A549 (cell line): ENCODE measurements around the gene COL8A1. TPM values are rescaled to one million over a fixed set of nuclear protein-coding genes. Genes with fewer than 3 reads are reported as not detected.

Experiments used
- ATAC-seq, 2 experiments: fragments of 200-7000 bp in 1 of 2; fragments of >200 bp in 1 of 2; cut with Nextera tagmentation in 1 of 2; cut with Tn5 transposase in 1 of 2; 3 replicates each; pipeline versions ENCODE4 v1.8.0 to v1.9.1; 2018 to 2020; ENCODE audit warnings: mild to moderate bottlenecking in 1 of 2, moderate library complexity in 1 of 2
- CTCF ChIA-PET: fragments of 300-600 bp; sonication (Branson Sonifier 250); formaldehyde crosslinking; extraction: SDS; loops from one replicate; lab custom pipeline; 2021; ENCODE audit warnings: antibody characterized with exemption, inconsistent platforms; lab: Yijun Ruan, JAX
- POLR2A ChIA-PET: fragments of 350-600 bp; formaldehyde crosslinking; extraction: SDS; loops from one replicate; lab custom pipeline; 2021; ENCODE audit warnings: antibody characterized with exemption, inconsistent platforms; lab: Yijun Ruan, JAX
- DNase-seq, 2 experiments: peaks; one replicate each; pipeline versions ENCODE4 v3.0.0 to v3.0.0-alpha.2; 2011 to 2016; ENCODE audit warnings: low read depth in 1 of 2, low spot score in 1 of 2
- FAIRE-seq: peaks from 2 replicates; lab custom pipeline; 2011; peaks lifted over from hg19 to GRCh38; lab: Jason Lieb, UNC
- H3K27ac ChIP-seq, 2 experiments: fragments of >200 bp; sonication (Bioruptor Twin); formaldehyde crosslinking; 3 replicates each; pipeline ENCODE4 v1.5.1; 2016 to 2017
- H3K4me1 ChIP-seq: fragments of >200 bp; sonication (Bioruptor Twin); formaldehyde crosslinking; 3 replicates; pipeline ENCODE4 v1.6.1; 2016
- H3K4me2 ChIP-seq: fragments of >200 bp; sonication (Bioruptor Twin); formaldehyde crosslinking; 3 replicates; pipeline ENCODE4 v1.6.1; 2016
- H3K4me3 ChIP-seq: fragments of >200 bp; sonication (Bioruptor Twin); formaldehyde crosslinking; 3 replicates; pipeline ENCODE4 v1.5.1; 2016
- H3K9me3 ChIP-seq: fragments of >200 bp; sonication (Bioruptor Twin); formaldehyde crosslinking; 3 replicates; pipeline ENCODE4 v1.6.1; 2016
- ATOH8 ChIP-seq: fragments of 250-450 bp; sonication (Bioruptor Pico); IDR thresholded peaks from 2 replicates; pipeline ENCODE4 v1.5.0; 2020; ENCODE audit warnings: low read depth, mild to moderate bottlenecking, moderate library complexity
- BCL3 ChIP-seq: fragments of >200 bp; sonication (Bioruptor Twin); formaldehyde crosslinking; IDR thresholded peaks from 3 replicates; pipeline ENCODE4 v1.6.1; 2016
- CBX8 ChIP-seq: fragments of 200-600 bp; sonication (generic); IDR thresholded peaks from 2 replicates; pipeline ENCODE4 v1.6.1; 2016
- CHD2 ChIP-seq: fragments of 150-350 bp; IDR thresholded peaks from 2 replicates; pipeline ENCODE4 v1.6.1; 2014; ENCODE audit warnings: low read length; ENCODE audit not compliant: partially characterized antibody
- CHD4 ChIP-seq: fragments of 200-600 bp; sonication (generic); IDR thresholded peaks from 2 replicates; pipeline ENCODE4 v1.6.1; 2016; ENCODE audit warnings: antibody characterized with exemption, mild to moderate bottlenecking, borderline replicate concordance
- EHMT2 ChIP-seq: fragments of 200-600 bp; sonication (generic); IDR thresholded peaks from 2 replicates; pipeline ENCODE4 v1.6.1; 2016; ENCODE audit warnings: antibody characterized with exemption, low read depth, mild to moderate bottlenecking, moderate library complexity
- ELK1 ChIP-seq: fragments of 150-350 bp; IDR thresholded peaks from 2 replicates; pipeline ENCODE4 v1.6.1; 2014; ENCODE audit warnings: low read depth, mild to moderate bottlenecking, low read length
- FOSL2 ChIP-seq, 2 experiments: fragments of 450-650 bp in 1 of 2; fragments of >200 bp in 1 of 2; sonication (Bioruptor Twin) in 1 of 2; formaldehyde crosslinking; IDR thresholded peaks; 2 replicates each; pipeline versions ENCODE4 v1.5.0 to v1.6.1; 2016 to 2020; ENCODE audit warnings: mild to moderate bottlenecking in 1 of 2, moderate library complexity in 1 of 2
- FOXS1 ChIP-seq: fragments of 250-450 bp; sonication (Bioruptor Pico); IDR thresholded peaks from 2 replicates; pipeline ENCODE4 v1.5.0; 2020; ENCODE audit warnings: mild to moderate bottlenecking, moderate library complexity
- HDAC2 ChIP-seq: fragments of 200-600 bp; sonication (generic); IDR thresholded peaks from 2 replicates; pipeline ENCODE4 v1.6.1; 2016
- HOXB5 ChIP-seq: fragments of 250-450 bp; sonication (Bioruptor Pico); IDR thresholded peaks from 2 replicates; pipeline ENCODE4 v1.5.0; 2020; ENCODE audit warnings: mild to moderate bottlenecking, moderate library complexity
- MAFK ChIP-seq: fragments of 450-650 bp; IDR thresholded peaks from 2 replicates; pipeline ENCODE4 v1.6.1; 2014; ENCODE audit not compliant: partially characterized antibody
- NPAS2 ChIP-seq: fragments of 250-450 bp; sonication (Bioruptor Pico); IDR thresholded peaks from 2 replicates; pipeline ENCODE4 v1.8.0; 2022; ENCODE audit warnings: mild to moderate bottlenecking, moderate library complexity, borderline replicate concordance
- PBX3 ChIP-seq: IDR thresholded peaks from 2 replicates; pipeline ENCODE4 v1.6.1; 2012
- PHF8 ChIP-seq: fragments of 200-600 bp; sonication (generic); IDR thresholded peaks from 2 replicates; pipeline ENCODE4 v1.6.1; 2016; ENCODE audit warnings: low read depth, mild to moderate bottlenecking, antibody characterized with exemption, moderate library complexity, borderline replicate concordance
- POLR2AphosphoS2 ChIP-seq: conservative IDR thresholded peaks from 2 replicates; pipeline ENCODE4 v1.6.1; 2012; ENCODE audit warnings: low read length, improper control_type of control experiment, inconsistent platforms
- RCOR1 ChIP-seq: fragments of 150-350 bp; IDR thresholded peaks from 2 replicates; pipeline ENCODE4 v1.6.1; 2014; ENCODE audit warnings: antibody characterized with exemption, low read length, low read depth
- REST ChIP-seq: fragments of 200-600 bp; sonication (generic); IDR thresholded peaks from 2 replicates; pipeline ENCODE4 v1.6.1; 2016; ENCODE audit warnings: antibody characterized with exemption, mild to moderate bottlenecking, moderate library complexity
- RNF2 ChIP-seq: fragments of 200-600 bp; sonication (generic); IDR thresholded peaks from 2 replicates; pipeline ENCODE4 v1.6.1; 2016; ENCODE audit warnings: low read depth, mild to moderate bottlenecking, antibody characterized with exemption, moderate library complexity, borderline replicate concordance
- TFCP2L1 ChIP-seq: fragments of 250-450 bp; sonication (Bioruptor Pico); IDR thresholded peaks from 2 replicates; pipeline ENCODE4 v1.5.0; 2021; ENCODE audit warnings: mild to moderate bottlenecking
- TP53 ChIP-seq: fragments of 250-450 bp; sonication (Bioruptor Pico); IDR thresholded peaks from 2 replicates; pipeline ENCODE4 v1.5.0; 2021; ENCODE audit warnings: mild to moderate bottlenecking, moderate library complexity
- USF2 ChIP-seq: fragments of 450-650 bp; IDR thresholded peaks from 2 replicates; pipeline ENCODE4 v1.6.1; 2014; ENCODE audit warnings: antibody characterized with exemption
- ZC3H11A ChIP-seq: fragments of 450-650 bp; IDR thresholded peaks from 2 replicates; pipeline ENCODE4 v1.6.1; 2014; ENCODE audit warnings: antibody characterized with exemption, mild to moderate bottlenecking
- ZSCAN20 ChIP-seq: fragments of 250-450 bp; sonication (Bioruptor Pico); IDR thresholded peaks from 2 replicates; pipeline ENCODE4 v1.8.0; 2022; ENCODE audit warnings: mild to moderate bottlenecking, moderate library complexity
- WGBS: methylation state at CpG from one replicate; pipeline ENCODE4 v1.1.6; 2017; ENCODE audit errors: missing lambda C conversion rate; 5-methylcytosine and 5-hydroxymethylcytosine counted together
- polyA plus RNA-seq, 4 experiments: library from polyadenylated mRNA; depleted of rRNA in 3 of 4; stranded (reverse); fragments of >200 nt; fragmentation: RNase III in 1 of 4; extraction: RNeasy Plus Mini Kit Qiagen cat#74134 plus additional on column Dnase treatment in 1 of 4; gene quantifications; 2 replicates in 3 of 4; 3 replicates in 1 of 4; pipeline ENCODE4 v1.2.3, GENCODE V29; 2011 to 2017

Gene COL8A1
- polyA plus RNA-seq, 2 of the 4 experiments (the other 2 are of a cell fraction): not detected

- no peak for TF ChIP-seq PBX3
- no peak for TF ChIP-seq HDAC2
Observed at GRCh38 chr3:99625643-99626416, 12.6 kb upstream of the COL8A1 start (continued).

GRCh38 chr3:99626417-99626788, 12.0 kb upstream of the COL8A1 start:
- 23% methylated on average over 1 of the region's 1 CpG for WGBS
- Histone ChIP-seq H3K4me2 (no peak overlapping the region), H3K4me1 (no peaks in the 10 kb centered on the region)

GRCh38 chr3:99627062-99627826, 11.2 kb upstream of the COL8A1 start:
- CTCF ChIA-PET: no interaction called here
- no peak overlapping the region for H3K4me2 ChIP-seq
- no peak overlapping the region for H3K4me3 ChIP-seq
- no peaks in the 10 kb centered on the region for H3K9me3 ChIP-seq
- H3K4me1 ChIP-seq: no peaks in the 10 kb centered on the region
- peak; percentile 75 to 77 for ATAC-seq
- 52% methylated on average over 4 of the region's 4 CpGs for whole genome bisulfite sequencing
- POLR2A ChIA-PET: no interaction called here
- no peak overlapping the region for H3K27ac ChIP-seq
- no peak for FAIRE-seq
- DNase-seq: peak in 1 of 2 experiments; percentile 10
- TF ChIP-seq BCL3: no peak
- TF ChIP-seq CHD2: no peak
- no peak for TF ChIP-seq TP53
- no peak for TF ChIP-seq ATOH8 (CRISPR knock-in tag)
- no peak for TF ChIP-seq MAFK
- TF ChIP-seq CHD4: no peak
- TF ChIP-seq PHF8: no peak
- TF ChIP-seq RNF2: no peak
- TF ChIP-seq USF2: no peak

More at GRCh38 chr3:99626417-99626788, 12.0 kb upstream of the COL8A1 start:
- ATAC-seq: no peak
- ChIA-PET POLR2A (no interaction called here), CTCF (no interaction called here)
- no peak overlapping the region for H3K27ac ChIP-seq
- no peak overlapping the region for H3K4me3 ChIP-seq
- no peak for FAIRE-seq
- TF ChIP-seq POLR2AphosphoS2 (no peak), EHMT2 (no peak), ZSCAN20 (CRISPR knock-in tag) (no peak), ELK1 (no peak), HOXB5 (CRISPR knock-in tag) (no peak), CBX8 (no peak), RCOR1 (no peak), REST (no peak), TFCP2L1 (CRISPR knock-in tag) (no peak), NPAS2 (CRISPR knock-in tag) (no peak), ZC3H11A (no peak), PHF8 (no peak), RNF2 (no peak), FOXS1 (no peak), FOSL2 (IDR thresholded peaks at IDR 0.05) (no peak), FOSL2 (CRISPR knock-in tag; IDR thresholded peaks at IDR 0.05) (no peak)
- DNase-seq: no peak
- H3K9me3 ChIP-seq: no peaks in the 10 kb centered on the region
